GM18519 (cell line): Measurements from ENCODE around the gene GNPTG.

Experiments used
- ATAC-seq: cut with Tn5 transposase; IDR thresholded peaks from one replicate; pipeline ENCODE4 v1.9.1; 2021; ENCODE audit warnings: mild to moderate bottlenecking, moderate library complexity; ENCODE audit not compliant: unreplicated experiment, low FRiP score

GNPTG gene

GRCh38 chr16:1351582-1352362, at the start of gene GNPTG, which contains the start of gene TSR3:
Gene GNPTG, plus strand, starts transcription at chr16:1351931. Its CDS starts 35 bp downstream, at chr16:1351966.
Gene TSR3, minus strand, starts transcription at chr16:1351878. Its CDS starts 74 bp downstream, at chr16:1351804.
- no peak for ATAC-seq

DNA sequence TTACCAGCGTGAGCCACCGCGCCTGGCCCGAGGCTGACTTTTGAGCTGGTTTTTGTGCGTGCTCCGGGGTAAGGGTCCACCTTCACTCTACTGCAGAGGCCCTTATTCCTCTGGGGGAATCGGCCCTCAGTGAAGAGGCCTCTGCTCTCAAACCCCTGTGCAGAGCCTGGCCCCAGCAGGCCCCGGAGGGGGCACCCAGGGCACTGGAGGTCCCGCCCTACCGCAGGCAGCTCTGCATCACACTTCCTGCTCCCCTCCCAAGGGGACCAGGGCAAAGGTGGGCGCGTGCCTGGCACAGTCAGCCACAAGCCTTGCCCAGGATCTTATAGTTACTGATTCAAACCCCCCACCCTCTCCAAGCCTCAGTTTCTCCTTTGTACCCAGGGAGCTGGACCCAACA, 45.9 kb upstream of the GNPTG start:
- ATAC-seq: no peak

GRCh38 chr16:1306334-1306733, 45.4 kb upstream of the GNPTG start:
- ATAC-seq: no peak

GRCh38 chr16:1308036-1308976, 43.4 kb upstream of the GNPTG start:
- no peak for ATAC-seq

DNA sequence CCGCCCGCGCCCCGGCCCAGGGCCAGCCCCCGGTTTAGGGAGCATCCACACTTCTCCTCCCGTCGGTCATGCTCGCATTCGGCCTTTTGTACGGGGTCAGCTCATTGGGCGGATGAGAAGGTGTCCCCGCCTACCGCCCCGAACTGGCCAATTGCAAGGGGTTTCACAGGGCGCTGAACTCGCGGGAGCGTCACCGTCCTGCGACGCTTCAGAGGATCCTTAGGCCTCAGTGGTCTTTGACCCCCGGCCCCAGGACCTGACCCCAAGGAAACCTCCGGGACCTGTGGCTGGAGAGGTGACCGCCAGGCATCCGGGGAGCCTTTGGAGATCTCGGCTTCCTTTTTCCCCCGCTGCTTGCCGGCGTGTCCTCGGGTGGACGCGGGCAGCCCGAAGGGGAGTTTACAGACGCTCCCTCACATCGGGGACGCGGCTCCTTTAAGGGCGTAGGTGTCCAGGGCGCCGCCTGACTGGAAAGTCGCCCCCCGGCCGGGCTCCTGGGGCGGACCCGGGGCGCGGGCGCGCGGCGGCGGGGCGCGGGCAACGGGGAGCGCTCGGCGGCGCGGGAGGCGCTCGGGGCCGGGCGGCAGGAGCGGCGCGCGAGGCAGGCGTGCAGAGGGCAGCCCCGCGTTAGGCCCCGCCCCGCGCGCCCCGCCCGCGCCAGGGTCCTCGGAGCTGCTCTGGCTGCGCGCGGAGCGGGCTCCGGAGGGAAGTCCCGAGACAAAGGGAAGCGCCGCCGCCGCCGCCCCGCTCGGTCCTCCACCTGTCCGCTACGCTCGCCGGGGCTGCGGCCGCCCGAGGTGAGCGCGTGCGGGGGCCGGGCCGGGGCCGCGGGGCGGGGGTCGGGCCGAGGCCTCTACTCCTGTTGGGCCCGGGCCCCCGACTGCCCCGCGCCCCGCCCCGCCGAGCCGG, 42.5 kb upstream of the GNPTG start, which contains the start of gene UBE2I:
Gene UBE2I, plus strand, starts transcription at position 660 of the 909 bp plus-strand sequence. CDS start 4,395 bp downstream, outside the sequence.
- peak; percentile 37 for ATAC-seq

DNA sequence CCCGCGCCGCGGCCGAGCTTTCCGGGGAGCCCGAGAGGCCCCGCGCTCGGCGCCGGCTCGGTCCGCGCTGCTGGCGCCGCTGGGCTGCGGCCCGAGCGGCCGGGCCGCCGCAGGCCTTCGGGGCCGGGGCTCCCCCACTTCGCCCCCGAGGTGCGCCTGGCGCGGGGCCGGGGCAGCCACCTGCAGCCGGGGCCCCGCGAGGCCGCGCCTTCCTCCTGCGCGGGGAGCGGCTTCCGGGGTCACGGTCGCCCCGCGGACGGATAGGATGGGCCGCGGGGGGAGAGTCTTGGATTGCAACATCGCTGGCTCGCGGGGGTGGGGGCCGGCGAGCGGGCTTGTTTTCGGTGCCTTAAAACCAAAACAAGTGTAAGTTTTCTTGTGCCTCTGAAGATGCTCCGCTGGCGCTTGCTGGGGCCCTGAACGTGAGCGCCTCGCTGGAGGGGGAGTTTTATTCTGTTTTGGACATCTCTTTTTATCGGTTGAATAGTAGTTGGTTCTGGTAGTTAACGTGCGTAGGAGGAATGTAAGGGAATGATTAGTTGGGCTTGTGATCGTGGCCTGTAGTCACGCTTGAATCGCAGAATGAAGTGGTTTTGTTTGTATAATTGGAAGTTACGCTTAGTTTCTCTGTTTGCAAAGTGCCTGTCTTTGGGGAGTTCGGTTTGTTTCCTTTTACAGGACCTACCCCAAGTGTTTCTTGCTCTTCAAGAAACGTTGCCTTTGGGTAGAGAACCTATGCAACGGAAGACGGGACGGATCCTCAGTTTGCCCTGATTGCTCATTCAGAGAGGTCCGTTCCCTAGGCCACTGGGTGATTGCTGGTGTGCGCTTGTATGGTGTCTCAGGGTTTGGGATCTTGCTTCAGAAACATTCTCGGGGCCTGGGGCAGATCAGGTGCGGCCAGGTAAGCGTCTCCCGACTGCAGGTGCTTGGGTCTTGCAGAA, 41.6 kb upstream of the GNPTG start:
- ATAC-seq: no peak

GRCh38 chr16:1310832-1311200, 40.9 kb upstream of the GNPTG start:
- ATAC-seq: no peak

GRCh38 chr16:1311212-1311737, 40.5 kb upstream of the GNPTG start:
- ATAC-seq: no peak

DNA sequence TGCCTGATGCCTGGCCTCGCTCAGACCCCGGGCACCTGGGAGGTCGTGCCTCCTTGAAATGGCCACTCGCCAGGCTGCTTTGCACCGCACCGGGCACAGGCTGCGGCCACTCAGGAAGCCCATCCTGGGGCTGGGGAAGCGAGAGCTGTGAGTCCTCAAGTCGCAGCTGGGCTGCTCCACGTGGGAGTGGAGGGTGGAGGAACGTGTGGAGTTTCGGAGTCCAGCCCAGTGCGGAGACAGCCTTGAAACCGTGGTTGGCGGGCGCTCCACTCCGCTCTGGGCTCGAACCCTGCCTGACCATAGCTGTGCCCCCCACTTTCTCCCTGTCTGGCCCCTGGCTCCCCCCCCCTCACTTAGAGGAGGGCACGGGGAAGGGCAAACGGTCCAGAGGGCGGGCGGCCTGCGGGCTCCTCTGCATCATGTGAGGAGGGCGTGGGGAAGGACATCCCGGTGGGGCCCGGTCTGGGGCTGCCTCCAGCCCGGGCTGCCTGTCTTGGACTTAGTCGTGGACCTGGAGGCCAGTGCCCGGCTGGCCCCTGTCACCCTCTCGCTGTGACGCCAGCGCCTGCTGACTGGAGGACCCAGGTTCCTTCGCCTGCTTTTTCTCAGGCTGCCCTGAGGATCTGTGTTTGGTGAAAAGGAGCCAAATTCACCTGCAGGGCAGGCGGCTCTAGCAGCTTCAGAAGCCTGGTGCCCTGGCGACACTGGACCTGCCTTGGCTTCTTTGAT, 39.8 kb upstream of the GNPTG start:
- ATAC-seq: no peak

DNA sequence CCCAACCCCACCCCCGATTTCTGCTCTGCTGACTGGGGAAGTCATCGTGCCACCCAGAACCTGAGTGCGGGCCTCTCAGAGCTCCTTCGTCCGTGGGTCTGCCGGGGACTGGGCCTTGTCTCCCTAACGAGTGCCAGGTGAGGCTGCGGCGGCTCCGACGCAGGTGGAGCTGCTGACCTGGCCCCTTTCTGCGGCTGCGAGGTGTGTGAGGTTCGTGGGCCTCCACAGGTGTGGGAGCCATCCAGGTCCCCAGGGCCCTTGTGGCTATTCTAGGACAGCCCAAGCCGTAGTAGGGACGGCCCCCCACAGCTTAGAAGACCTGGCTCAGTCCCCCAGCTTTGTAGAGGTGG, 39.3 kb upstream of the GNPTG start:
- ATAC-seq: no peak

- ATAC-seq: no peak
Observed at GRCh38 chr16:1312903-1313302, 38.8 kb upstream of the GNPTG start.

DNA sequence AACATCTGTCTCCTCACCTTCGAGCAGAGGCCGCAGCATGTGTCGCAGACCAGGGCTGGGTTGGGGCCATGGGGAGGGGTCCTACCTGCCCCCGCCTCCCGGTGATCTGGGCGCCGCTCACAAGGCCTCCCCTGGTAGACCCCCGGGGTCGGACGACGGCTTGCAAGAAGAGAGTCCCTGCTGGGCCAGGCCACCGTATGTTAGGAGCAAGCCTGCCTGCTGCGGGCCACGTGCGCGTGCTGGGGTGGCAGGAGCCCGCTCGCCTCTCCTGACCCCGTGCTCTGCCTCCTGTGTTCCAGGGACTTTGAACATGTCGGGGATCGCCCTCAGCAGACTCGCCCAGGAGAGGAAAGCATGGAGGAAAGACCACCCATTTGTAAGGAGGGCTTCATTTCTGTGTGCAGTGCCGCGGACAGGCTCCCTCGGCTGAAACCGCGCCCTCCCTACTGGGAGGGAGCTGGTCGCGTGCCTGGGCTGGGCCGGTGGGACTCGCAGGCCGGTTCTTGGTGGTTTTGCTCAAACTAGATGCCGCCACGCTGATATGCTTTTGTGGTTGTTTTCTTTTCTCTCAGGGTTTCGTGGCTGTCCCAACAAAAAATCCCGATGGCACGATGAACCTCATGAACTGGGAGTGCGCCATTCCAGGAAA, 37.9 kb upstream of the GNPTG start:
- ATAC-seq: no peak

DNA sequence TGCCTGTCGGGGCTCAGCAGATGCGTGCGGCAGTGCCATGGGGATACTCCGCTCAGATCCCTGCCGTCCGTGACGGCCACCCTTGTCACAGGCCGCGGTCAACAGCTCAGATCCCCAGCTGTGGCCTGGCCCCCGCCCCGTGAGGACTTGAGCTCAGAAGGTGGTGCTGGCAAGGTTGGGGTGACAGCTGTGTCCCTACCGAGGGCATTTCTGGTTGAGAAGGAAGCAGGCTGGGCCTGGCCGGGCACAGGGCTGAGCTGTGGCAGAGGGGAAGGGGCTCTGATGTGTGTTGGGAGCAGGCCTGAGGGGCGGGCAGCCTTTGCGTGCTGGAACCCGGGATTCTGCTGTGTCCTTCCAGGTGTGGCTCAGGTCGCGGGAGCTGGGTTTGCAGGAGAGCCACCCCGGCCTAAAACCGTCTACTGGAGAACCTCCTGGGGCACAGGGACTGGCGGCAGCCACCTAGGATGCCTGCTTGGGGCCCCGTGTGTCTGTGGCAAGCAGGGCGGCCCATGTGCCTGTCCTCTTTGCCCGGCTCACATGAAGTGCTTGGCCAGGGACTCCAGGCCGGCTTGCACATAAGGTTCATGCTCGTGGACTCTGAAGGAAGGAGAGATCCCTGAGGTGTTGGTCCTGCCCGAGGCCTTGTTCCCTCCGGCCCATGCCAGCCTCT, 37.2 kb upstream of the GNPTG start:
- ATAC-seq: no peak

- no peak for ATAC-seq
Observed at GRCh38 chr16:1315081-1316032, 36.4 kb upstream of the GNPTG start.

DNA sequence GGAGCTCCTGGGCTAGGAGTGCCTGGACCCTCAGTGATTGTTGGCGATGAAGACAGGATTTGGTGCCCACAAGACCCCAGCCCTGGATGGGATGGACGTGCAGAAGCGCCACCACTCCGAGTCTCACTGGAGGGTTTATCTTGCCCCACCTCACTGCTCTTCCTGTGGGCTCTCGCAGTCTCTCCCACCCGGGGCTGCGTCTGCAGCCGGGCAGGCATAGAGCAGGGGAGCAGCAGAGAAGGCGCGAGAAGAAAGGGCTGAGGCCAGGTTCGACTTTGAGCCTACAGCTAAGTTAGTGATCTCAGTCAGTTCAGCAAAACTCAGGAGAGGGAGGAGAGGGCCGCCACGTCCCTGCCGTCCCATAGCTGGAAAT, 35.7 kb upstream of the GNPTG start:
- ATAC-seq: no peak
